SK-N-SH (cell line): ENCODE measurements around the gene ICA1. TPM values are rescaled to one million over a fixed set of nuclear protein-coding genes. Genes with fewer than 3 reads are reported as not detected.

Experiments
- CTCF ChIA-PET: fragments of 300-600, 350-600 bp; formaldehyde crosslinking; extraction: SDS; loops from one replicate; lab custom pipeline; 2021; lab: Yijun Ruan, JAX
- POLR2A ChIA-PET: fragments of 350-600 bp; sonication (Branson Sonifier 250); formaldehyde crosslinking; extraction: SDS; loops from one replicate; lab custom pipeline; 2020; ENCODE audit warnings: antibody characterized with exemption, inconsistent platforms; lab: Yijun Ruan, JAX
- DNase-seq: peaks from one replicate; pipeline ENCODE4 v3.0.0; 2012
- H2AFZ ChIP-seq: fragments of 200-600 bp; sonication (generic); 2 replicates; pipeline ENCODE4 v1.8.1; 2016; ENCODE audit warnings: antibody characterized with exemption, mild to moderate bottlenecking, low read depth
- H3F3A ChIP-seq: fragments of 200-600 bp; sonication (generic); replicated peaks from 2 replicates; pipeline ENCODE3; 2016; ENCODE audit warnings: antibody characterized with exemption, mild to moderate bottlenecking; ENCODE audit not compliant: insufficient read depth
- H3K27ac ChIP-seq, 2 experiments: fragments of 200-500 bp in 1 of 2; fragments of 200-600 bp in 1 of 2; sonication (Bioruptor generic) in 1 of 2; sonication (generic), shearing (Covaris generic) in 1 of 2; 2 replicates each; pipeline versions ENCODE4 v1.5.1 to v1.6.1; 2014 to 2016; ENCODE audit warnings: low read depth in 2 of 2, inconsistent platforms in 1 of 2, low read length in 1 of 2, mild to moderate bottlenecking in 1 of 2, mixed read lengths in 1 of 2
- H3K27me3 ChIP-seq: fragments of 200-600 bp; sonication (generic), shearing (Covaris generic); 2 replicates; pipeline ENCODE4 v1.6.1; 2016; ENCODE audit warnings: mixed run types; ENCODE audit not compliant: insufficient read depth
- H3K36me3 ChIP-seq, 2 experiments: fragments of 200-500 bp in 1 of 2; fragments of 200-600 bp in 1 of 2; sonication (Bioruptor generic) in 1 of 2; sonication (generic) in 1 of 2; replicated peaks in 1 of 2; 2 replicates each; pipeline versions ENCODE3 to v1.5.1; 2014 to 2016; ENCODE audit warnings: low read length in 1 of 2, mild to moderate bottlenecking in 1 of 2; ENCODE audit not compliant: insufficient read depth in 2 of 2, control insufficient read depth in 1 of 2
- H3K4me1 ChIP-seq, 2 experiments: fragments of 200-500 bp in 1 of 2; fragments of 200-600 bp in 1 of 2; sonication (Bioruptor generic) in 1 of 2; sonication (generic), shearing (Covaris generic) in 1 of 2; 2 replicates each; pipeline versions ENCODE4 v1.5.1 to v1.6.1; 2014 to 2016; ENCODE audit warnings: low read depth in 1 of 2, low read length in 1 of 2, mixed run types in 1 of 2; ENCODE audit not compliant: insufficient read depth in 2 of 2, control insufficient read depth in 1 of 2
- H3K4me2 ChIP-seq: fragments of 200-600 bp; sonication (generic), shearing (Covaris generic); 2 replicates; pipeline ENCODE4 v1.6.1; 2017; ENCODE audit warnings: mixed run types
- H3K4me3 ChIP-seq, 2 experiments: fragments of 200-500 bp in 1 of 2; fragments of 200-600 bp in 1 of 2; sonication (Bioruptor generic) in 1 of 2; sonication (generic), shearing (Covaris generic) in 1 of 2; 2 replicates each; pipeline versions ENCODE4 v1.5.1 to v1.8.1; 2014 to 2016; ENCODE audit warnings: low read depth in 2 of 2, inconsistent platforms in 1 of 2, low read length in 1 of 2, mild to moderate bottlenecking in 1 of 2, mixed read lengths in 1 of 2, moderate library complexity in 1 of 2
- H3K79me2 ChIP-seq: fragments of 200-600 bp; sonication (generic); 2 replicates; pipeline ENCODE4 v1.8.1; 2017; ENCODE audit warnings: mild to moderate bottlenecking; ENCODE audit not compliant: insufficient read depth
- H3K9ac ChIP-seq: fragments of 200-600 bp; sonication (generic); 2 replicates; pipeline ENCODE4 v1.6.1; 2017; ENCODE audit warnings: mixed run types
- H3K9me2 ChIP-seq: fragments of 200-600 bp; sonication (generic); 2 replicates; pipeline ENCODE4 v1.6.1; 2017; ENCODE audit warnings: mixed run types
- H3K9me3 ChIP-seq: fragments of 200-600 bp; sonication (generic); 2 replicates; pipeline ENCODE4 v1.6.1; 2017; ENCODE audit warnings: mixed run types, mild to moderate bottlenecking, moderate library complexity
- H4K20me1 ChIP-seq: fragments of 200-600 bp; sonication (generic); 2 replicates; pipeline ENCODE4 v1.6.1; 2017; ENCODE audit warnings: mild to moderate bottlenecking, mixed run types; ENCODE audit not compliant: insufficient read depth
- CTCF ChIP-seq: fragments of 200-600 bp; sonication (generic); IDR thresholded peaks from 2 replicates; pipeline ENCODE4 v1.6.1; 2017; ENCODE audit warnings: antibody characterized with exemption, mild to moderate bottlenecking, moderate library complexity
- ELF1 ChIP-seq: IDR thresholded peaks from 2 replicates; pipeline ENCODE4 v1.4.0; 2012
- EP300 ChIP-seq, 2 experiments: IDR thresholded peaks; 2 replicates each; pipeline versions ENCODE4 v1.4.0 to v1.6.1; 2012; ENCODE audit warnings: borderline replicate concordance in 1 of 2, low read depth in 1 of 2, low read length in 1 of 2
- EZH2phosphoT487 ChIP-seq: fragments of 200-600 bp; sonication (generic); IDR thresholded peaks from 2 replicates; pipeline ENCODE4 v1.6.1; 2017; ENCODE audit warnings: low read depth, mixed run types, mild to moderate bottlenecking, antibody characterized with exemption, moderate library complexity, borderline replicate concordance
- FOXJ3 ChIP-seq: sonication (generic); formaldehyde crosslinking; IDR thresholded peaks from 2 replicates; pipeline ENCODE4 v1.5.1; 2020; ENCODE audit warnings: mild to moderate bottlenecking, missing genetic modification reagents
- FOXM1 ChIP-seq: IDR thresholded peaks from 2 replicates; pipeline ENCODE4 v1.4.0; 2012; ENCODE audit warnings: low read depth, mild to moderate bottlenecking
- GATA2 ChIP-seq: sonication (generic); formaldehyde crosslinking; IDR thresholded peaks from 2 replicates; pipeline ENCODE4 v1.5.0; 2020; ENCODE audit warnings: mild to moderate bottlenecking, missing genetic modification reagents
- MAX ChIP-seq: IDR thresholded peaks from 2 replicates; pipeline ENCODE4 v1.4.0; 2012; ENCODE audit warnings: low read depth
- MXI1 ChIP-seq: IDR thresholded peaks from 2 replicates; pipeline ENCODE4 v1.6.1; 2012; ENCODE audit warnings: mild to moderate bottlenecking, low read depth, low read length, improper control_type of control experiment
- NFIC ChIP-seq: IDR thresholded peaks from 2 replicates; pipeline ENCODE4 v1.4.0; 2012; ENCODE audit warnings: borderline replicate concordance
- NRF1 ChIP-seq: IDR thresholded peaks from 2 replicates; pipeline ENCODE4 v1.6.1; 2012; ENCODE audit warnings: low read depth, mild to moderate bottlenecking, low read length
- PBX3 ChIP-seq: IDR thresholded peaks from 2 replicates; pipeline ENCODE4; 2012
- POLR2AphosphoS5 ChIP-seq: IDR thresholded peaks from 2 replicates; pipeline ENCODE4 v1.6.1; 2012; ENCODE audit warnings: low read depth, low read length
- REST ChIP-seq: IDR thresholded peaks from 2 replicates; pipeline ENCODE4 v1.6.1; 2012; ENCODE audit warnings: mild to moderate bottlenecking, low read depth, low read length, moderate library complexity
- RXRA ChIP-seq: IDR thresholded peaks from 2 replicates; pipeline ENCODE4 v1.4.0; 2012; ENCODE audit warnings: low read depth, mild to moderate bottlenecking, borderline replicate concordance
- SIN3A ChIP-seq: IDR thresholded peaks from 2 replicates; pipeline ENCODE4 v1.6.1; 2012; ENCODE audit warnings: low read depth, mild to moderate bottlenecking, low read length, moderate library complexity, borderline replicate concordance
- TCF12 ChIP-seq: IDR thresholded peaks from 2 replicates; pipeline ENCODE4 v1.4.0; 2012
- YY1 ChIP-seq: IDR thresholded peaks from 2 replicates; pipeline ENCODE4 v1.4.0; 2012; ENCODE audit warnings: low read depth, mild to moderate bottlenecking
- ZBTB33 ChIP-seq: IDR thresholded peaks from 2 replicates; pipeline ENCODE4 v1.4.0; 2012; ENCODE audit warnings: low read depth, borderline replicate concordance
- WGBS: methylation state at CpG from one replicate; pipeline ENCODE4 v1.1.6; 2017; ENCODE audit warnings: low lambda C conversion rate; 5-methylcytosine and 5-hydroxymethylcytosine counted together
- polyA plus RNA-seq, 3 experiments: library from polyadenylated mRNA; depleted of rRNA; stranded (reverse); fragments of >200 nt; gene quantifications; 2 replicates each; pipeline ENCODE4 v1.2.3, GENCODE V29; 2012

ICA1 gene
- polyA plus RNA-seq, 1 of the 3 experiments (the other 2 are of a cell fraction): 2.4 TPM

GRCh38 chr7:8282162-8282561 lies 20.2 kb upstream of the ICA1 start:
- H4K20me1 ChIP-seq: no peaks in the 10 kb centered on the region
- CTCF ChIA-PET: no interaction called here
- no peak for DNase-seq

More at GRCh38 chr7:8282162-8282561, 20.2 kb upstream of the ICA1 start:
- H3K27ac ChIP-seq: no peak overlapping the region
- no peaks in the 10 kb centered on the region for H3K9me3 ChIP-seq
- H3K9me2 ChIP-seq: no peaks in the 10 kb centered on the region
- no peak overlapping the region for H3K4me2 ChIP-seq
- POLR2A ChIA-PET: interaction anchor here (0.9 kb wide), 1 partner anchor 53 kb away, joined by 3 read pairs; no protein-coding TSS in a partner anchor
- peaks cover 0 to 15% of the 10 kb centered on the region in 2 experiments; a peak in 2 of 4 replicates for H3K4me1 ChIP-seq
- no peaks in the 10 kb centered on the region for H3F3A ChIP-seq
- H3K27me3 ChIP-seq: no peaks in the 10 kb centered on the region
- no peak overlapping the region for H2AFZ ChIP-seq
- no peaks in the 10 kb centered on the region for H3K36me3 ChIP-seq
- WGBS: 49% methylated on average over 3 of the region's 3 CpGs
- H3K4me3 ChIP-seq: no peak overlapping the region
- TF ChIP-seq PBX3: no peak
- no peak for TF ChIP-seq MXI1
- no peak for TF ChIP-seq MAX
- no peak for TF ChIP-seq FOXJ3 (CRISPR knock-in tag)
- TF ChIP-seq NRF1: no peak
- TF ChIP-seq REST: no peak
- TF ChIP-seq RXRA: no peak
- no peak for TF ChIP-seq YY1
- TF ChIP-seq TCF12: no peak
- TF ChIP-seq GATA2: no peak
- TF ChIP-seq EZH2phosphoT487: no peak
- no peak for TF ChIP-seq ELF1
- TF ChIP-seq NFIC: no peak
- no peak for TF ChIP-seq EP300 (IDR thresholded peaks at IDR 0.05; ENCODE audit: borderline replicate concordance in 1 of 2, low read depth in 1 of 2, low read length in 1 of 2)
- no peak for TF ChIP-seq FOXM1
- no peak for TF ChIP-seq SIN3A
- no peak for TF ChIP-seq CTCF
- TF ChIP-seq ZBTB33: no peak
- no peak for TF ChIP-seq POLR2AphosphoS5
- H3K79me2 ChIP-seq: no peaks in the 10 kb centered on the region
- H3K9ac ChIP-seq: no peak overlapping the region
